HepG2 (cell line): ENCODE measurements around the gene LMOD1. TPM values are rescaled to one million over a fixed set of nuclear protein-coding genes. Genes with fewer than 3 reads are reported as not detected.

ENCODE experiments used
- ATAC-seq: fragments of 200-7000 bp; cut with Tn5 transposase; 3 replicates; pipeline ENCODE4 v1.9.1; 2020; ENCODE audit warnings: mild to moderate bottlenecking, moderate library complexity
- BruUV-seq: library from RNA; stranded (reverse); fragments of 400-500 nt; replicated peaks from 2 replicates; lab custom pipeline; 2021; lab: Mats Ljungman, UMichigan
- CTCF ChIA-PET: fragments of 300-600 bp; formaldehyde crosslinking; extraction: SDS; loops from one replicate; lab custom pipeline; 2021; ENCODE audit warnings: low total read pairs, inconsistent platforms, low intra/inter-chr PET ratio; lab: Yijun Ruan, JAX
- POLR2A ChIA-PET: fragments of 350-600 bp; sonication (Branson Sonifier 250); formaldehyde crosslinking; loops from one replicate; lab custom pipeline; 2020; ENCODE audit warnings: antibody characterized with exemption, inconsistent platforms; lab: Yijun Ruan, JAX
- DNase-seq: peaks from one replicate; pipeline ENCODE4 v3.0.0-alpha.2; 2015; ENCODE audit warnings: low spot score
- FAIRE-seq: peaks from 3 replicates; lab custom pipeline; 2011; peaks lifted over from hg19 to GRCh38; lab: Jason Lieb, UNC
- H2AFZ ChIP-seq: one replicate; pipeline ENCODE4 v1.6.1; 2011; ENCODE audit warnings: low read length, inconsistent platforms
- H3K27ac ChIP-seq: fragments of 300-600 bp; 3 replicates; pipeline ENCODE4 v1.8.0; 2011; ENCODE audit warnings: mixed run types, mild to moderate bottlenecking, mixed read lengths, low read length, inconsistent platforms; ENCODE audit not compliant: insufficient read depth; ENCODE audit errors: extremely low read length
- H3K27me3 ChIP-seq, 2 experiments: fragments of 200-600 bp in 1 of 2; 2 replicates in 1 of 2; 3 replicates in 1 of 2; pipeline versions ENCODE4 v1.6.0 to v1.8.0; 2011; ENCODE audit warnings: low read length in 2 of 2, mild to moderate bottlenecking in 2 of 2, moderate library complexity in 2 of 2, inconsistent platforms in 1 of 2; ENCODE audit not compliant: insufficient read depth in 2 of 2, control insufficient read depth in 1 of 2
- H3K36me3 ChIP-seq, 2 experiments: fragments of 200-600 bp in 1 of 2; replicated peaks in 1 of 2; 2 replicates in 1 of 2; 3 replicates in 1 of 2; pipeline versions ENCODE4 v1.5.1 to v1.8.0; 2011; ENCODE audit warnings: low read length in 2 of 2, inconsistent platforms in 1 of 2; ENCODE audit not compliant: insufficient read depth in 2 of 2, control insufficient read depth in 1 of 2
- H3K4me1 ChIP-seq: 2 replicates; pipeline ENCODE4 v1.5.1; 2012; ENCODE audit warnings: low read length, inconsistent platforms; ENCODE audit not compliant: insufficient read depth
- H3K4me2 ChIP-seq: 2 replicates; pipeline ENCODE4 v1.6.0; 2011; ENCODE audit warnings: low read depth, low read length, inconsistent platforms
- H3K4me3 ChIP-seq, 3 experiments: fragments of 200-600 bp in 1 of 3; sonication (generic), shearing (Covaris generic) in 1 of 3; replicated peaks in 1 of 3; 2 replicates each; pipeline ENCODE4 v1.5.1; 2011 to 2016; ENCODE audit warnings: low read length in 3 of 3, inconsistent platforms in 2 of 3, low read depth in 2 of 3, mild to moderate bottlenecking in 2 of 3, control low read depth in 1 of 3, mixed read lengths in 1 of 3; ENCODE audit not compliant: insufficient read depth in 1 of 3
- H3K79me2 ChIP-seq: one replicate; pipeline ENCODE4 v1.6.1; 2011; ENCODE audit warnings: low read length, inconsistent platforms; ENCODE audit not compliant: insufficient read depth
- H3K9ac ChIP-seq: 2 replicates; pipeline ENCODE4 v1.6.0; 2011; ENCODE audit warnings: mild to moderate bottlenecking, low read depth, low read length, inconsistent platforms; ENCODE audit not compliant: insufficient read depth
- H3K9me3 ChIP-seq: 2 replicates; pipeline ENCODE4 v1.5.1; 2012; ENCODE audit warnings: mild to moderate bottlenecking, low read length
- H4K20me1 ChIP-seq: 2 replicates; pipeline ENCODE4 v1.6.0; 2011; ENCODE audit warnings: inconsistent platforms, mild to moderate bottlenecking, low read length, moderate library complexity; ENCODE audit not compliant: insufficient read depth
- CBX5 ChIP-seq: sonication (generic); formaldehyde crosslinking; IDR thresholded peaks from 2 replicates; pipeline ENCODE4 v1.4.0; 2020; ENCODE audit warnings: missing genetic modification reagents, borderline replicate concordance
- JARID2 ChIP-seq: sonication (generic); formaldehyde crosslinking; IDR thresholded peaks from 2 replicates; pipeline ENCODE4 v1.8.1; 2023; ENCODE audit warnings: missing genetic modification reagents, inconsistent platforms; ENCODE audit not compliant: insufficient replicate concordance
- KAT7 ChIP-seq: IDR thresholded peaks from 2 replicates; pipeline ENCODE4 v1.6.1; 2018; ENCODE audit warnings: borderline replicate concordance, missing compliant biosample characterization
- MED1 ChIP-seq: sonication (generic); formaldehyde crosslinking; IDR thresholded peaks from 2 replicates; pipeline ENCODE4 v1.4.0; 2020; ENCODE audit warnings: missing genetic modification reagents
- MNT ChIP-seq: fragments of 450-650 bp; IDR thresholded peaks from 2 replicates; pipeline ENCODE4 v1.6.1; 2016
- MZF1 ChIP-seq: sonication (generic); formaldehyde crosslinking; IDR thresholded peaks from 2 replicates; pipeline ENCODE4 v1.8.1; 2023; ENCODE audit warnings: mild to moderate bottlenecking, missing genetic modification reagents, borderline replicate concordance
- ZNF264 ChIP-seq: sonication (generic); formaldehyde crosslinking; IDR thresholded peaks from 2 replicates; pipeline ENCODE4 v1.4.0; 2020; ENCODE audit warnings: missing genetic modification reagents
- ZNF614 ChIP-seq: IDR thresholded peaks from 2 replicates; pipeline ENCODE4 v1.6.1; 2018; ENCODE audit warnings: missing biosample characterization, missing genetic modification reagents, inconsistent platforms, borderline replicate concordance
- ZNF891 ChIP-seq: sonication (generic); formaldehyde crosslinking; IDR thresholded peaks from 2 replicates; pipeline ENCODE4 v1.5.0; 2020; ENCODE audit warnings: mild to moderate bottlenecking, missing genetic modification reagents
- WGBS: methylation state at CpG from one replicate; pipeline ENCODE4 v1.1.6; 2017; ENCODE audit warnings: low lambda C conversion rate; 5-methylcytosine and 5-hydroxymethylcytosine counted together
- in situ Hi-C: cut with HindIII; loops from 2 replicates; pipeline ENCODE4 v1.10.0; 2017; ENCODE audit warnings: low pct_unique_long_range_greater_than_20kb; ENCODE audit not compliant: extremely low pct_ligation_motif_present
- intact Hi-C: fragments of 100-400 bp; cut with micrococcal nuclease; formaldehyde crosslinking; loops from one replicate; pipeline ENCODE4 v1.10.0; 2022; ENCODE audit not compliant: unreplicated experiment
- polyA plus RNA-seq, 8 experiments: library from polyadenylated mRNA; depleted of rRNA in 3 of 8; stranded (reverse) in 7 of 8; unstranded in 1 of 8; fragments of >200 nt; fragmentation: Illumina TruSeq in 4 of 8; extraction: Trizol in 4 of 8; gene quantifications; 2 replicates each; pipeline versions ENCODE4 v1.2.1 to v1.2.3, GENCODE V29; 2011 to 2016; ENCODE audit warnings: low read depth in 4 of 8, missing spikeins in 1 of 8, mixed read lengths in 1 of 8; ENCODE audit not compliant: insufficient read depth in 1 of 8
- total RNA-seq, 5 experiments: library from RNA; depleted of rRNA; stranded (reverse); fragments of >200 nt; fragmentation: Illumina TruSeq; extraction: Trizol; gene quantifications; 2 replicates each; pipeline ENCODE4 v1.2.3, GENCODE V29; 2016; ENCODE audit warnings: low read depth in 1 of 5
- TF ChIP-seq, protein P1 (sequence below): sonication (generic); formaldehyde crosslinking; IDR thresholded peaks from 2 replicates; pipeline ENCODE4 v1.9.0; 2021; ENCODE audit warnings: missing genetic modification reagents, mild to moderate bottlenecking, borderline replicate concordance
- TF ChIP-seq, protein P2 (sequence below): sonication (generic); formaldehyde crosslinking; IDR thresholded peaks from 2 replicates; pipeline ENCODE4 v1.5.0; 2020; ENCODE audit warnings: missing genetic modification reagents
- TF ChIP-seq, protein P3 (sequence below): sonication (generic); formaldehyde crosslinking; IDR thresholded peaks from 2 replicates; pipeline ENCODE4 v1.8.1; 2023; ENCODE audit warnings: mild to moderate bottlenecking, inconsistent platforms, moderate library complexity, missing genetic modification reagents, borderline replicate concordance

The LMOD1 gene
- total and polyA plus RNA-seq, 2 of the 13 experiments (the other 11 are each of a cell fraction or from before 2014, with no cell fraction given), result not detected

GRCh38 chr1:201899683-201900429 lies 46.5 kb downstream of the LMOD1 start:
- no TSS peak for BruUV-seq
- CTCF ChIA-PET, result no interaction called here
- Histone ChIP-seq H3K9me3 (no peaks in the 10 kb centered on the region), H2AFZ (no peak overlapping the region), H3K4me2 (no peak overlapping the region), H3K36me3 (no peaks in the 10 kb centered on the region), H4K20me1 (no peaks in the 10 kb centered on the region), H3K9ac (no peak overlapping the region), H3K4me1 (no peaks in the 10 kb centered on the region), H3K4me3 (no peak overlapping the region), H3K79me2 (no peaks in the 10 kb centered on the region), H3K27ac (no peak overlapping the region), H3K27me3 (peaks cover 0 to 4% of the 10 kb centered on the region in 2 experiments; a peak in 1 of 5 replicates)
- TF ChIP-seq ZNF614 (CRISPR knock-in tag), result no peak
- no peak for TF ChIP-seq CBX5 (CRISPR knock-in tag)
- TF ChIP-seq MNT, result peak; percentile 62
- POLR2A ChIA-PET, result no interaction called here
- ATAC-seq (no peak), DNase-seq (no peak), FAIRE-seq (no peak)
- in situ Hi-C loops, result loop anchor here (5.0 kb wide), 1 partner anchor 232 kb away; no protein-coding TSS in a partner anchor
- intact Hi-C loops, result loop anchor here (5.0 to 10.0 kb wide), 2 partner anchors 57 to 215 kb away; partner anchors contain the start of gene TIMM17A
- 55% methylated on average over 16 of the region's 20 CpGs for WGBS

DNA sequence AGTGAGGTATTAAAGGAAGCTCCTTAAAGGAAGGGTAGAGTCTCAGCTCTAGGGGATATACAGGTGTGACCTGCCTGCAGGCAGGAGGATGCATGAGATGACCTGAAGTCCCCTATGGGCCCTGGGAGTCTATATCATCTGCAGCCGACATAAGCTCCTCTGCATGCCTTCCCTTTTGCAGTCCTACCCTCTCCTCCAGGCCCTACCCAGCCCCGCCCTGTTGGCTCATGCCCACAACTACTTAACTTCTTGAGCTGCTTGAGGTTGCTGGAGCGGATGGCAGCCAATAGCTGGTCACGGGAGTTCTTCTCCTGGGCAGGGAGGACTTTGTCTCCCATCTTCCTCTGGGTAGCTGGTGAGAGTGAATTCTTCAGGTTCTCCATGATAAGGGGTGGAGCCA lies 47.4 kb downstream of the LMOD1 start:
- Histone ChIP-seq H3K9ac (no peak overlapping the region), H3K27me3 (no peaks in the 10 kb centered on the region), H3K4me1 (no peaks in the 10 kb centered on the region), H3K27ac (no peak overlapping the region), H3K4me2 (no peak overlapping the region), H3K4me3 (no peak overlapping the region), H3K36me3 (no peaks in the 10 kb centered on the region), H4K20me1 (no peaks in the 10 kb centered on the region), H3K79me2 (no peaks in the 10 kb centered on the region), H2AFZ (no peak overlapping the region), H3K9me3 (no peaks in the 10 kb centered on the region)
- FAIRE-seq (no peak), DNase-seq (no peak), ATAC-seq (no peak)
- ChIA-PET POLR2A (no interaction called here), CTCF (no interaction called here)
- intact Hi-C loops (loop anchor here (5.0 to 10.0 kb wide), 2 partner anchors 58 to 216 kb away; partner anchors contain the start of gene TIMM17A), in situ Hi-C loops (loop anchor here (5.0 kb wide), 1 partner anchor 233 kb away; no protein-coding TSS in a partner anchor)
- no TSS peak for BruUV-seq
- WGBS, result 35% methylated on average over 4 of the region's 4 CpGs
- TF ChIP-seq, protein P1, sequence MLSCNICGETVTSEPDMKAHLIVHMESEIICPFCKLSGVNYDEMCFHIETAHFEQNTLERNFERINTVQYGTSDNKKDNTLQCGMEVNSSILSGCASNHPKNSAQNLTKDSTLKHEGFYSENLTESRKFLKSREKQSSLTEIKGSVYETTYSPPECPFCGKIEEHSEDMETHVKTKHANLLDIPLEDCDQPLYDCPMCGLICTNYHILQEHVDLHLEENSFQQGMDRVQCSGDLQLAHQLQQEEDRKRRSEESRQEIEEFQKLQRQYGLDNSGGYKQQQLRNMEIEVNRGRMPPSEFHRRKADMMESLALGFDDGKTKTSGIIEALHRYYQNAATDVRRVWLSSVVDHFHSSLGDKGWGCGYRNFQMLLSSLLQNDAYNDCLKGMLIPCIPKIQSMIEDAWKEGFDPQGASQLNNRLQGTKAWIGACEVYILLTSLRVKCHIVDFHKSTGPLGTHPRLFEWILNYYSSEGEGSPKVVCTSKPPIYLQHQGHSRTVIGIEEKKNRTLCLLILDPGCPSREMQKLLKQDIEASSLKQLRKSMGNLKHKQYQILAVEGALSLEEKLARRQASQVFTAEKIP (CRISPR knock-in tag), result no peak
- TF ChIP-seq, protein P2, sequence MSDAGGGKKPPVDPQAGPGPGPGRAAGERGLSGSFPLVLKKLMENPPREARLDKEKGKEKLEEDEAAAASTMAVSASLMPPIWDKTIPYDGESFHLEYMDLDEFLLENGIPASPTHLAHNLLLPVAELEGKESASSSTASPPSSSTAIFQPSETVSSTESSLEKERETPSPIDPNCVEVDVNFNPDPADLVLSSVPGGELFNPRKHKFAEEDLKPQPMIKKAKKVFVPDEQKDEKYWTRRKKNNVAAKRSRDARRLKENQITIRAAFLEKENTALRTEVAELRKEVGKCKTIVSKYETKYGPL, result no peak
- TF ChIP-seq, protein P3, sequence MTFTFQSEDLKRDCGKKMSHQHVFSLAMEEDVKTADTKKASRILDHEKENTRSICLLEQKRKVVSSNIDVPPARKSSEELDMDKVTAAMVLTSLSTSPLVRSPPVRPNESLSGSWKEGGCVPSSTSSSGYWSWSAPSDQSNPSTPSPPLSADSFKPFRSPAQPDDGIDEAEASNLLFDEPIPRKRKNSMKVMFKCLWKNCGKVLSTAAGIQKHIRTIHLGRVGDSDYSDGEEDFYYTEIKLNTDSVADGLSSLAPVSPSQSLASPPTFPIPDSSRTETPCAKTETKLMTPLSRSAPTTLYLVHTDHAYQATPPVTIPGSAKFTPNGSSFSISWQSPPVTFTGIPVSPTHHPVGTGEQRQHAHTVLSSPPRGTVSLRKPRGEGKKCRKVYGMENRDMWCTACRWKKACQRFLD (CRISPR knock-in tag), result no peak
- TF ChIP-seq JARID2 (CRISPR knock-in tag), result no peak
- no peak for TF ChIP-seq ZNF264
- TF ChIP-seq ZNF891 (CRISPR knock-in tag), result no peak
- no peak for TF ChIP-seq MED1 (CRISPR knock-in tag)
- no peak for TF ChIP-seq KAT7 (CRISPR knock-in tag)
- no peak for TF ChIP-seq MZF1 (CRISPR knock-in tag)
